ENCODE data around the gene TRPM7. TPM values are rescaled to one million over a fixed set of nuclear protein-coding genes. Genes with fewer than 3 reads are reported as not detected.

TRPM7 gene
- total and polyA plus RNA-seq, 2 of the 13 experiments (the other 11 are each of a cell fraction or from before 2014, with no cell fraction given) = 11.0 to 36.0 TPM

DNA sequence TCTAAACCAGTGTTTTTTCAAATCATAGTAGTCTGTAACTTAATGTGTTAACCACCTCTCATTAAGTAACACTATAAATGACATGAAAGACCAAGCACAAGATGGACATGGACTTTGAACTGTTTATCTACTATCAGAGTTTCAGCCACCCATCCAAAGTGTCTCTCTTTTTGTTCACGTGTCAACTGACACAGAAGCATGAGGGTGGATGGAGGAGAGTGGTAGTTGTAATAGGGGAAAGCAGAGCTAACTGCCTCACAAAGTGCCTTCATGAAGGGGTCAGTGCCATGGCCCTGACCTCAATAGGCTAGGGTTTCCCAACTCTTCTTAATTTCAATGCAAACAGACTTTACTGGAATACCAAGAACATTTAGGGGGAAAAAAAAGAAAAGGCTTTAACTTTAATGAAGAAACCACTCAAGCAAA, 32.1 kb upstream of the TRPM7 start (continued):
- TF ChIP-seq, protein P1, sequence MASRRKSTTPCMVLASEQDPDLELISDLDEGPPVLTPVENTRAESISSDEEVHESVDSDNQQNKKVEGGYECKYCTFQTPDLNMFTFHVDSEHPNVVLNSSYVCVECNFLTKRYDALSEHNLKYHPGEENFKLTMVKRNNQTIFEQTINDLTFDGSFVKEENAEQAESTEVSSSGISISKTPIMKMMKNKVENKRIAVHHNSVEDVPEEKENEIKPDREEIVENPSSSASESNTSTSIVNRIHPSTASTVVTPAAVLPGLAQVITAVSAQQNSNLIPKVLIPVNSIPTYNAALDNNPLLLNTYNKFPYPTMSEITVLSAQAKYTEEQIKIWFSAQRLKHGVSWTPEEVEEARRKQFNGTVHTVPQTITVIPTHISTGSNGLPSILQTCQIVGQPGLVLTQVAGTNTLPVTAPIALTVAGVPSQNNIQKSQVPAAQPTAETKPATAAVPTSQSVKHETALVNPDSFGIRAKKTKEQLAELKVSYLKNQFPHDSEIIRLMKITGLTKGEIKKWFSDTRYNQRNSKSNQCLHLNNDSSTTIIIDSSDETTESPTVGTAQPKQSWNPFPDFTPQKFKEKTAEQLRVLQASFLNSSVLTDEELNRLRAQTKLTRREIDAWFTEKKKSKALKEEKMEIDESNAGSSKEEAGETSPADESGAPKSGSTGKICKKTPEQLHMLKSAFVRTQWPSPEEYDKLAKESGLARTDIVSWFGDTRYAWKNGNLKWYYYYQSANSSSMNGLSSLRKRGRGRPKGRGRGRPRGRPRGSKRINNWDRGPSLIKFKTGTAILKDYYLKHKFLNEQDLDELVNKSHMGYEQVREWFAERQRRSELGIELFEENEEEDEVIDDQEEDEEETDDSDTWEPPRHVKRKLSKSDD (CRISPR knock-in tag; IDR thresholded peaks at IDR 0.05; ENCODE audit: low read depth) = no peak
- TF ChIP-seq ZNF331 (CRISPR knock-in tag; IDR thresholded peaks at IDR 0.05) = peak; percentile 73; the same call in 1 of the 2 replicates
- peak; percentile 74 for TF ChIP-seq CEBPG (CRISPR knock-in tag; IDR thresholded peaks at IDR 0.05)
- TF ChIP-seq, protein P2, sequence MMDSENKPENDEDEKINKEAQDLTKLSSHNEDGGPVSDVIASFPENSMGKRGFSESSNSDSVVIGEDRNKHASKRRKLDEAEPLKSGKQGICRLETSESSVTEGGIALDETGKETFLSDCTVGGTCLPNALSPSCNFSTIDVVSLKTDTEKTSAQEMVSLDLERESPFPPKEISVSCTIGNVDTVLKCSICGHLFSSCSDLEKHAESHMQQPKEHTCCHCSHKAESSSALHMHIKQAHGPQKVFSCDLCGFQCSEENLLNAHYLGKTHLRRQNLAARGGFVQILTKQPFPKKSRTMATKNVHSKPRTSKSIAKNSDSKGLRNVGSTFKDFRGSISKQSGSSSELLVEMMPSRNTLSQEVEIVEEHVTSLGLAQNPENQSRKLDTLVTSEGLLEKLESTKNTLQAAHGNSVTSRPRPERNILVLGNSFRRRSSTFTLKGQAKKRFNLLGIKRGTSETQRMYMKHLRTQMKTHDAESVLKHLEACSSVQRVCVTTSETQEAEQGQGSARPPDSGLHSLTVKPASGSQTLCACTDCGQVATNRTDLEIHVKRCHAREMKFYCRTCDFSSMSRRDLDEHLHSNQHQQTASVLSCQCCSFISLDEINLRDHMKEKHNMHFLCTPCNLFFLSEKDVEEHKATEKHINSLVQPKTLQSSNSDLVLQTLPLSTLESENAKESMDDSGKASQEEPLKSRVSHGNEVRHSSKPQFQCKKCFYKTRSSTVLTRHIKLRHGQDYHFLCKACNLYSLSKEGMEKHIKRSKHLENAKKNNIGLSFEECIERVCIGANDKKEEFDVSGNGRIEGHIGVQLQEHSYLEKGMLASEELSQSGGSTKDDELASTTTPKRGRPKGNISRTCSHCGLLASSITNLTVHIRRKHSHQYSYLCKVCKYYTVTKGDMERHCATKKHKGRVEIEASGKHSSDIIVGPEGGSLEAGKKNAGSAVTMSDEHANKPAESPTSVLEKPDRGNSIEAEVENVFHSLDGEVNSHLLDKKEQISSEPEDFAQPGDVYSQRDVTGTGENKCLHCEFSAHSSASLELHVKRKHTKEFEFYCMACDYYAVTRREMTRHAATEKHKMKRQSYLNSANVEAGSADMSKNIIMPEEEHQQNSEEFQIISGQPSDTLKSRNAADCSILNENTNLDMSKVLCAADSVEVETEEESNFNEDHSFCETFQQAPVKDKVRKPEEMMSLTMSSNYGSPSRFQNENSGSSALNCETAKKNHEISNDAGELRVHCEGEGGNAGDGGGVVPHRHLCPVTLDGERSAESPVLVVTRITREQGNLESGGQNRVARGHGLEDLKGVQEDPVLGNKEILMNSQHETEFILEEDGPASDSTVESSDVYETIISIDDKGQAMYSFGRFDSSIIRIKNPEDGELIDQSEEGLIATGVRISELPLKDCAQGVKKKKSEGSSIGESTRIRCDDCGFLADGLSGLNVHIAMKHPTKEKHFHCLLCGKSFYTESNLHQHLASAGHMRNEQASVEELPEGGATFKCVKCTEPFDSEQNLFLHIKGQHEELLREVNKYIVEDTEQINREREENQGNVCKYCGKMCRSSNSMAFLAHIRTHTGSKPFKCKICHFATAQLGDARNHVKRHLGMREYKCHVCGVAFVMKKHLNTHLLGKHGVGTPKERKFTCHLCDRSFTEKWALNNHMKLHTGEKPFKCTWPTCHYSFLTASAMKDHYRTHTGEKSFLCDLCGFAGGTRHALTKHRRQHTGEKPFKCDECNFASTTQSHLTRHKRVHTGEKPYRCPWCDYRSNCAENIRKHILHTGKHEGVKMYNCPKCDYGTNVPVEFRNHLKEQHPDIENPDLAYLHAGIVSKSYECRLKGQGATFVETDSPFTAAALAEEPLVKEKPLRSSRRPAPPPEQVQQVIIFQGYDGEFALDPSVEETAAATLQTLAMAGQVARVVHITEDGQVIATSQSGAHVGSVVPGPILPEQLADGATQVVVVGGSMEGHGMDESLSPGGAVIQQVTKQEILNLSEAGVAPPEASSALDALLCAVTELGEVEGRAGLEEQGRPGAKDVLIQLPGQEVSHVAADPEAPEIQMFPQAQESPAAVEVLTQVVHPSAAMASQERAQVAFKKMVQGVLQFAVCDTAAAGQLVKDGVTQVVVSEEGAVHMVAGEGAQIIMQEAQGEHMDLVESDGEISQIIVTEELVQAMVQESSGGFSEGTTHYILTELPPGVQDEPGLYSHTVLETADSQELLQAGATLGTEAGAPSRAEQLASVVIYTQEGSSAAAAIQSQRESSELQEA (CRISPR knock-in tag; IDR thresholded peaks at IDR 0.05; ENCODE audit: not compliant biosample characterization) = no peak
- no peak for TF ChIP-seq ZNF569 (CRISPR knock-in tag; IDR thresholded peaks at IDR 0.05; ENCODE audit: borderline replicate concordance)
- TF ChIP-seq THYN1 (CRISPR knock-in tag; IDR thresholded peaks at IDR 0.05; ENCODE audit: borderline replicate concordance, low read depth) = no peak
- no peak for TF ChIP-seq PAF1 (CRISPR knock-in tag; IDR thresholded peaks at IDR 0.05)
- peak; percentile 91 for TF ChIP-seq MED1 (CRISPR knock-in tag; IDR thresholded peaks at IDR 0.05)
- TF ChIP-seq SIN3A (IDR thresholded peaks at IDR 0.05; ENCODE audit: borderline replicate concordance, low read depth, low read length) = no peak
- no peak for TF ChIP-seq ZFYVE20 (CRISPR knock-in tag; IDR thresholded peaks at IDR 0.05; ENCODE audit: borderline replicate concordance, low read depth)
- TF ChIP-seq, protein P3, sequence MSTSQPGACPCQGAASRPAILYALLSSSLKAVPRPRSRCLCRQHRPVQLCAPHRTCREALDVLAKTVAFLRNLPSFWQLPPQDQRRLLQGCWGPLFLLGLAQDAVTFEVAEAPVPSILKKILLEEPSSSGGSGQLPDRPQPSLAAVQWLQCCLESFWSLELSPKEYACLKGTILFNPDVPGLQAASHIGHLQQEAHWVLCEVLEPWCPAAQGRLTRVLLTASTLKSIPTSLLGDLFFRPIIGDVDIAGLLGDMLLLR (CRISPR knock-in tag; IDR thresholded peaks at IDR 0.05) = no peak
- TF ChIP-seq ZBTB21 (CRISPR knock-in tag; IDR thresholded peaks at IDR 0.05) = 0 out of 2 replicates have a peak, but pooled peaks have one; percentile 33
- peak; percentile 69; the same call in 1 of the 2 replicates for TF ChIP-seq ZSCAN25 (CRISPR knock-in tag; IDR thresholded peaks at IDR 0.05)
- TF ChIP-seq SMC3 (IDR thresholded peaks at IDR 0.05; ENCODE audit: low read length) = no peak
- no peak for TF ChIP-seq JUNB (CRISPR knock-in tag; IDR thresholded peaks at IDR 0.05; ENCODE audit: borderline replicate concordance)
- TF ChIP-seq ESRRA (CRISPR knock-in tag; IDR thresholded peaks at IDR 0.05; ENCODE audit: low read depth) = 0 out of 2 replicates have a peak, but pooled peaks have one; percentile 20
- no peak for TF ChIP-seq TBL1XR1 (IDR thresholded peaks at IDR 0.05; ENCODE audit: borderline replicate concordance, low read length, partially characterized antibody)
- TF ChIP-seq CAMTA2 (CRISPR knock-in tag; IDR thresholded peaks at IDR 0.05; ENCODE audit: borderline replicate concordance) = no peak
- TF ChIP-seq ZMYM3 (CRISPR knock-in tag; IDR thresholded peaks at IDR 0.05) = peak; percentile 13; the same call in 1 of the 2 replicates
